GM12891 (cell line): ENCODE measurements around the gene PSMB7.

Experiments used
- DNase-seq: peaks from one replicate; pipeline ENCODE4 v3.0.0; 2011; ENCODE audit warnings: low spot score; ENCODE audit not compliant: insufficient read length
- FAIRE-seq: peaks from 2 replicates; lab custom pipeline; 2011; peaks lifted over from hg19 to GRCh38; lab: Jason Lieb, UNC
- PAX5 ChIP-seq: IDR thresholded peaks from 2 replicates; pipeline ENCODE4 v1.6.1; 2011; ENCODE audit warnings: low read length, moderate library complexity, mild to moderate bottlenecking; ENCODE audit not compliant: insufficient read depth, severe bottlenecking
- POLR2A ChIP-seq: IDR thresholded peaks from 2 replicates; pipeline ENCODE4 v1.6.1; 2011; ENCODE audit warnings: low read depth, low read length, control low read depth
- POLR2AphosphoS5 ChIP-seq: IDR thresholded peaks from 2 replicates; pipeline ENCODE4 v1.6.1; 2011; ENCODE audit warnings: low read depth, low read length, control low read depth
- POU2F2 ChIP-seq: IDR thresholded peaks from 2 replicates; pipeline ENCODE4 v1.6.1; 2011; ENCODE audit warnings: low read depth, mild to moderate bottlenecking, control low read depth, low read length, moderate library complexity
- SPI1 ChIP-seq: IDR thresholded peaks from 2 replicates; pipeline ENCODE4 v1.6.1; 2011; ENCODE audit warnings: low read depth, low read length, control low read depth
- TAF1 ChIP-seq: IDR thresholded peaks from 2 replicates; pipeline ENCODE4 v1.6.1; 2011; ENCODE audit warnings: low read depth, low read length, control low read depth

PSMB7 gene

GRCh38 chr9:124454296-124454695, 39.1 kb upstream of the PSMB7 start:
- TF ChIP-seq POLR2AphosphoS5, result no peak
- TF ChIP-seq PAX5, result no peak
- no peak for TF ChIP-seq POLR2A
- TF ChIP-seq SPI1, result no peak
- TF ChIP-seq POU2F2, result no peak
- no peak for TF ChIP-seq TAF1
- no peak for DNase-seq
- FAIRE-seq, result no peak

- no peak for DNase-seq
Observed at GRCh38 chr9:124453586-124454191, 38.4 kb upstream of the PSMB7 start.

GRCh38 chr9:124452841-124453585, 37.8 kb upstream of the PSMB7 start:
- DNase-seq (no peak), FAIRE-seq (no peak)
- TF ChIP-seq SPI1, result no peak
- TF ChIP-seq TAF1, result no peak
- TF ChIP-seq POU2F2, result no peak
- TF ChIP-seq POLR2A, result no peak
- TF ChIP-seq PAX5, result no peak
- no peak for TF ChIP-seq POLR2AphosphoS5

More at GRCh38 chr9:124453586-124454191, 38.4 kb upstream of the PSMB7 start:
- TF ChIP-seq TAF1 (no peak), PAX5 (no peak), SPI1 (no peak), POLR2A (no peak), POU2F2 (no peak), POLR2AphosphoS5 (no peak)
- FAIRE-seq, result no peak

GRCh38 chr9:124452326-124452725, 37.1 kb upstream of the PSMB7 start:
- DNase-seq, result no peak
- no peak for TF ChIP-seq POLR2A
- no peak for TF ChIP-seq PAX5
- no peak for TF ChIP-seq TAF1
- TF ChIP-seq SPI1, result no peak
- TF ChIP-seq POLR2AphosphoS5, result no peak
- TF ChIP-seq POU2F2, result no peak
- no peak for FAIRE-seq

- DNase-seq (no peak), FAIRE-seq (peak; percentile 20)
- TF ChIP-seq PAX5 (no peak), TAF1 (no peak), POLR2AphosphoS5 (no peak), POU2F2 (no peak), POLR2A (no peak), SPI1 (no peak)
Observed at GRCh38 chr9:124450931-124451661, 35.9 kb upstream of the PSMB7 start.

- DNase-seq (no peak), FAIRE-seq (no peak)
- TF ChIP-seq POLR2AphosphoS5 (no peak), TAF1 (no peak), POU2F2 (no peak), SPI1 (no peak), POLR2A (no peak), PAX5 (no peak)
Observed at GRCh38 chr9:124450241-124450924, 35.1 kb upstream of the PSMB7 start, which contains the start of gene ADGRD2. TSS of gene ADGRD2 (plus strand) at chr9:124450451. CDS start at chr9:124451667, 1,216 bp downstream.

- FAIRE-seq (no peak), DNase-seq (no peak)
- no peak for TF ChIP-seq POU2F2
- TF ChIP-seq TAF1, result no peak
- TF ChIP-seq SPI1, result no peak
- TF ChIP-seq POLR2AphosphoS5, result no peak
- TF ChIP-seq PAX5, result no peak
- no peak for TF ChIP-seq POLR2A
Observed at GRCh38 chr9:124449381-124450151, 34.3 kb upstream of the PSMB7 start.

GRCh38 chr9:124448019-124448418, 32.8 kb upstream of the PSMB7 start:
- DNase-seq (no peak), FAIRE-seq (no peak)
- TF ChIP-seq POLR2A, result no peak
- TF ChIP-seq SPI1, result no peak
- no peak for TF ChIP-seq POU2F2
- no peak for TF ChIP-seq POLR2AphosphoS5
- TF ChIP-seq TAF1, result no peak
- no peak for TF ChIP-seq PAX5
